Stimulated activated CD8-positive, alpha-beta memory T cell treated with anti-CD3 and anti-CD28 coated beads, Interleukin-4, amount 100 ng/mL, for 48 hours (primary cell): Measurements from ENCODE around the gene OSBPL9.

Experiments used
- DNase-seq: peaks from one replicate; pipeline ENCODE4 v3.0.0-alpha.2; 2020

Gene OSBPL9

DNA sequence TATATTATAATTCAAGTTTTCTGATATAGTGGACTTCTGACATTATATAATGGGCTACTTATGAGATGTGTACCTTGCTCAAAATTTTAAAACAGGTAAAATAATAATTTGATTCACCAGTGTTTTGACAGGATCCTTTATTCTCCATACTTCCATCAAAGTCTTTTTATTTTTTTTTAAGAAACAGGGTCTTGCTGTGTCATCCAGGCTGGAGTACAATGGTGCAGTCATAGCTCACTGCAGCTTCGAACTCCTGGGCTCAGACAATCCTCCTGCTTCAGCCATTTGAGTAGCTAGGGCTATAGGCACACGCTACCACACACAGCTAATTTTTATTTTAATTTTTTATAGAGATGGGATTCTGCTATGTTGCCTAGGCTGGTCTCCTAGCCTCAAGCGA, 132.3 kb downstream of the OSBPL9 start:
- DNase-seq: no peak

DNA sequence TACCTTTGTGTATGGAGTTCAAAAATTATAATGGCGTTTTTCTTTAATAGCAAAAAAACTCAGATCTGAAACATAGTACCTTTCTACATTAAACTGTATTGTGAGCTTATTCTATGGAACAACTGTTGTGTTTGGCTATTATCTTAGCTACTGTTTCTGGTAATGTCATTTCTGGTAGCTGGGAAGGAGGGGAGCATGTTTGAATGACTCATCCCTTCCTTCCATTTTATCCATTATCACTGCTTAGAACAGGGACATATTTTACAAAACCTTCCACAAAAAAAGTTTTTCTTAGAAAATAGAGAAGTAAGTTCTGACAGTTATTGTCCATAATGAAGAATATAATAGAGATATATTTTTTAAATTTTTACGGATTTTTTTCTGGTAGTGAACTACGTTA, 133.3 kb downstream of the OSBPL9 start:
- DNase-seq: no peak

DNA sequence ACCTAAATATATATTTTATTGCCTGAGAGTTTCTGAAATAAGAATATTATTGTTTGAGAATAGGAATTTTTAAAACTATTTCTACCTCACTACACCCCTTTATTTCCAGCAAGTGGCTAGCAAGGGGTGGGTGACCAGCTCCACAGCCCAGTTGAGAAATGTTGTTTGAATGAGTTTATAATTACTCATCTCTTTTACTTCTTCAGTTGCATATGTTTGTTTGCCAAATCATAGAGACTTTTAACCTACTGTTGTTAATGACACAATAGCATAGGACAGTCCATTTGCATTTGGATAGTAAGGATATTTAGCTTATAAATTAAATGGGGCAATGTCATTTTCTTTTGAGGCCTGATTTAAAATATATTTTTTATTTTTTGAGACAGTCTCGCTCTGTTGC, 133.8 kb downstream of the OSBPL9 start:
- DNase-seq: no peak

DNA sequence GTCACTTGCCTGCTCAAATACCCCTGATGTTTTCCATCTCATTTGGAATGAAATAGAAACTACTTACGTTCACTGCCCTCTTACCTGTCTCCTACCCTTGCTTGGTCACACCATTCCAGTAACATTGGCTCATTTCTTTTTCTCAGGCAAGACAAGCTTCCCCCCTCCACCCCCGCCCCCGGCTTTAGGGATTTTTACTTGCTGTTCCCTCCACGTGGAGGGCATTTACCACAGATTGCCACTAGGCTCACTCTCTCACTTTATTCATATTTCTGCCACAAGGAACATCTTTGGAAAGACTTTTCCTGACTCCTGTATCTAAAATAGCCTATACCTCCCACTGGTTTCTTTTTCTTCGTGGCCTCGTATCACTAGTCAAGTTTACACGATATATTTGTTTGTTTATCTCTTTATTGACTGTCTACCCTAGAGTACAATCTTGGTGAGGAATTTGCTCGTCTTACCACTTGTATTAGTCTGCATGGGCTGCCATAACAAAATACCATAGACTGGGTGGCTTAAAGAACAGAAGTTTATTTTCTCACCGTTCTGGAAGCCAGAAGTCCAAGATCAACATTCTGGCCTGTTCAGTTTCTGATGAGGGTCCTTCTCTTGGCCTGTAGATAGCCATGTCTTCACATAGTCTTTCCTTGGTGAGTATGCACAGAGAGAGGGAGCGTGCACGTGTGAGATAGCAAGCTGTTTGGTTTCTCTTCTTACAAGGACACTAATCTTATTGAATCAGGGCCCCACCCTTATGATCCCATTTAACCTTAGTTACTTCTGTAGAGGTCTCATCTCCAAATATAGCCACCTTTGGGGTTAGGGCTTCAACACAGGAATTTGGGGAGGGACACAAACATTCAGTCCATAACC, 135.4 kb downstream of the OSBPL9 start:
- DNase-seq: no peak

DNA sequence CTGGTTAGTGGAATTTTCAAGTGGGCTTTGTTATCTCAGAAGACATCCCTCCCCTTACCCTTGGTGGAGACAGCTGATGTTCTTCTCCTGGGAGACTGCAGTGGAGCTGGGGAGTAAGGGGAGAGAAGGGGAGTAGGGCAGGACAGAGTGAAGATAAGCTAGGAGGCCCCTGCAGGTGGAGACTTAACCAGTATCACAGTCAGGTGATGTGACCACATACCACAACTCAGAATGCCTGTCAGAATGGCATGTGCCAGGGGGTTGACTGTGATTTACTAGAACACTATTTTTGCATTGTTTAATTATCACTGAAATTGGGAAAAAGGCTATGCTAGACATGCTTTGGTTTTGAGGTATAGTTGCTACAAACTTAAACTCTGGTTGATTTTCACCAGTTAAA, 137.1 kb downstream of the OSBPL9 start:
- DNase-seq: no peak

GRCh38 chr1:51754666-51755065, 137.8 kb downstream of the OSBPL9 start:
- DNase-seq: no peak

DNA sequence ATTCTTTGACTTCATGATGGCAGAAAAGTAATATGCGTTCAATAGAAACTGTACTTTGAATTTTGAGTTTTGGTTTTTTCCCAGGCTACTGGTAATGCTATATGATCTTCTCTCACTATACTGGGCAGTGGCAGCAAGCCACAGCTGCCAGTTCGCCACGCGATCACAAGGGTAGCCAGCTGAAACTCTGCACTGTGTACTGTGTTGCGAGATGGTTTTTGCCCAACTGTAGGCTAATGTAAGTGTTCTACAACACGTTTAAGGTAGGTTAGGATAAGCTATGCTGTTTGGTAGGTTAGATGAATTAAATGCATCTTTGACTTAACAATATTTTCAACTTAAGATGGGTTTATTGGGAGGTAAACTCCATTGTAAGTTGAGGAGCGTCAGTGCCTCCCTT, 138.5 kb downstream of the OSBPL9 start:
- no peak for DNase-seq

DNA sequence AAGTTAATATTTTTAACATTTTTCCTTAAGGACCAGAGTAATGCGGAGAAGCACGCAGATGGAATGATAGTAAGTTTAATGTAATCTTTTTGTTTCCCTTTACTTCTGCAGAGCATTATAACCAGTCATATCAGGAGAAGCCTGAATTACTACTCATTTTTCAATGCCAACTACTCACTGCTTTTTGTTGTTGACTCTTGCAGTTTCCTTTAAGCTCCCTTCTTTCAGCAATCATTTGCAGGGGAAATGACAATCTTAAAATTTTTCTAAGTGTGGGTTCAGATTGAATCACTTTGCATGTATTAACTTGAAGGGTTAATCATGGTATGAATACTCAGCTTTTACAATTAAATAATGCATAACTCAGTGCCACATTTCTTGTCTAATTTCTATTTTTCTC, 139.4 kb downstream of the OSBPL9 start:
- no peak for DNase-seq

- no peak for DNase-seq
These were observed 141.4 kb downstream of the OSBPL9 start for GRCh38 chr1:51758310-51758709.

DNA sequence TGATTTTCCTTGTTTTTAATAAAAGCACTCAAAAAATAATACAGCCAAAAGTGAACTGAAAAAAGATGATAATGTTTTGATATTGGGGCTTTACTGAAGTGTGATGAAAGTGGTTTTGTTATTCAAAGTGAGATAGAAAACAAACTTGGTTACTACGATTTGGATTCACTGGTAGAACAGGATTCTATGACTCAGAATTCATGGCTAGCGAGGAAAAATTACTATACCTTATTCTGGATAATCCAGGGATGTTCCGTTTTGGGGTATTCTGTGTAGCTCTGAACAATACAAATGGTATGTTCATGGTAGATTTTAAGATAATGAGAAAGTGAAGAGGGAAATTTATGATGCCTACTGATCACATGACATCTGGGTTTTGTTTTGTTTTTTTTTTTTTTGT, 144.0 kb downstream of the OSBPL9 start:
- no peak for DNase-seq

GRCh38 chr1:51761351-51761750, 144.5 kb downstream of the OSBPL9 start:
- no peak for DNase-seq

DNA sequence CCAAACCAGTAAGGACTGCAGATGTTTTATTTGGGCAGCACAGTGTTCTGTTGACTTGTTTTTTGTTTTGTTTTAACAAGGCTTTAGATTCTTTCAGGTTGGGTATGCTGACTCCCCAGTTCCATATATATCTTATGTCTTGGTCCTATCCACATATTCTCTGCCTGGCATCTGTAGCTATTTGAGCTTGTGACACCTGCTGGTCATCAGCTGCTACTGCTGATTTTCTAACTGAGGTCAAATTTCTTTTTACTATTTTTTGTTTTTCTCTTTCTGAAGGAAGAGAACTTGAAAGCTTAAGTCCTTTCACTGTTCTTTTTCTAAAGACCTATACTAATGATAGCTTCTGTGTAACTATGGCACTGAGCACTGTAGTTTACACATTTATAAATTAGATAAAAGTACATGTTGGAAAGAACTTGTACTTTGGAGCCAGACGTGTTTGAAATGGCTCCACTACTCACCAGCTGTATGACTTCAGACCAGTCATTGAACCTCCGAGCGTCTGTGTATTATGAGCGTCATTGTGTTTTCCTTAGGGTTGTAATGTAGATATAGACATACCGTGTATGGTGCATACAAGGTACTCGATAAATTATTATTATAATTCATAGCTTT, 152.2 kb downstream of the OSBPL9 start:
- DNase-seq: no peak

GRCh38 chr1:51776408-51776807, 159.5 kb downstream of the OSBPL9 start:
- no peak for DNase-seq

- DNase-seq: no peak
These were observed 164.0 kb downstream of the OSBPL9 start for GRCh38 chr1:51780927-51781326.

- no peak for DNase-seq
These were observed 168.1 kb downstream of the OSBPL9 start for GRCh38 chr1:51784997-51785421.

DNA sequence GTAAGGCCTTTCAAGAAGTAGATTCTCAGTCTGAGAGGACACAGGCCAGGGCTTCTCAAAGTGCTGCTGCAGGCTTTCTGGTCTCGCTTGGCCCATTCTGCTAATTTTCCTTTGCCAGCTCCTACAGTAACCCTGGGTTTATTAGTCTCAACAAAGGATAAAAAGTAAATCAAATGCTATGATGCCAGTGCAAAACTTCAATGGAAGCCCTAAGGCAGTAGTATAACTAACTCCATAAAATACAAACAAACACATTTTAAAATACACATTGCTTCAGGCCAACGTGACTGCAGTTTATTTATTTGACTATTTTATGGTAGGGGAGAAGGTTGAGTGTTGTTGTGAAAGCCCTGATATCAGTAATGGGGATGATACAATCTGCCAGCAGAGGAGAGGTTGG, 172.0 kb downstream of the OSBPL9 start:
- DNase-seq: no peak

- no peak for DNase-seq
These were observed 172.4 kb downstream of the OSBPL9 start for GRCh38 chr1:51789342-51789741.

DNA sequence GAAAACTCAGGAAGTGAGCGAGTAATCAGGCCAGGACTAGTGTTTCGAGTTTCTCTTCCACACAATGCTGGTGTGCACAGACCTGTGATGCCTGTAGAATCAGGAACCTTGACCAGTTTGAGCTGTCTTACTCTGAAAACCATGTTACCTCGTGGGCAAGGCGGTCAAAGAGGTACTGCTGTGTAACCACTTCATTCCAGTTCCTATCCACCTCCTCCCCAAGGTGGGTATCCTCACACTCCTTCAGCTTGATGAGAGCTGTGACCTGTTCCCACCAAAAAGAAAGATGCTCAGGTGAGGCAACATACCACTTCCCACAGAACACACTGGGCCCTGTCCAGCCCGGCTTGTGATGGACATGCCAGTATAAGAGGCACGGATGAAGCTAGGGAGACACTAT, 173.5 kb downstream of the OSBPL9 start:
- DNase-seq: no peak

DNA sequence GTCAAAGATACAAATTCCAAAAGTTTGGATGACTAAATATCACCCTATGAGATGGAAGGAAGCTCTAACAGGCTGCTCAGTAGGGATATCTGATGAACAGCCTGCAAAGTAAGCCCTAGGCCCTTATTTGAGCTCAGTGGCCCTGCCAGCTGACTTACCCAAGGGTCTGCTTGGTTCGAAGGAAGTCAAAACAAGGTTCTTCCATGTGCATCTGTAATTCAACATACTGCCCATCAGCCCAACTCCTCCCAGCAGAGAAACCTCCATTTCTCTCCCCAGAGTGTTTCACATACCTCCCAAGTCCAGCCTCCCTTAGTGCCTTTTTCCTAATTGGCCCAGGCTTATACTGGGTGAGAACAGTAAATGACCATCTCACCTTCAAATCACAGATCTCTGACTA, 175.0 kb downstream of the OSBPL9 start:
- no peak for DNase-seq

GRCh38 chr1:51792864-51793263, 176.0 kb downstream of the OSBPL9 start:
- no peak for DNase-seq

GRCh38 chr1:51794260-51794659, 177.4 kb downstream of the OSBPL9 start:
- DNase-seq: no peak

- DNase-seq: no peak
These were observed 178.0 kb downstream of the OSBPL9 start for GRCh38 chr1:51794868-51795267.

DNA sequence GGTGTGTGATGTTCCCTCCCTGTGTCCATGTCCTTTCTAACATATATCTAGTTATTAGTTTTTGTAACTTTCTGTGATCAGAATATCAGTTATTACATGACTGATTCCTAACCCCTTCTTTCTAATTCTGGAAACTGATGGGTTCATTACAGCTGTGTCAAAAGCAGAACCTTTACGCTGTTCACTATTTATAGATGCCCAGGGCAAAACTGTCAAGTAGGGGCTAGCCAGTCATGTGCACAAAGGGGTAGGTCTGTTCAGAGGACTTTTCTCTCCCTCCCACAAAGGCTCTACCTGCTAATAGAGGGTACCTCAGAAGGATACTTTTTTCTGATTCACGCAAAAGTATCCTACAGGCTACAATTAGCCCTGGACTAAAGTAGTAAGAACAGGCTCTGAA, 182.5 kb downstream of the OSBPL9 start:
- DNase-seq: no peak

GRCh38 chr1:51814513-51814912, 197.6 kb downstream of the OSBPL9 start:
- no peak for DNase-seq

DNA sequence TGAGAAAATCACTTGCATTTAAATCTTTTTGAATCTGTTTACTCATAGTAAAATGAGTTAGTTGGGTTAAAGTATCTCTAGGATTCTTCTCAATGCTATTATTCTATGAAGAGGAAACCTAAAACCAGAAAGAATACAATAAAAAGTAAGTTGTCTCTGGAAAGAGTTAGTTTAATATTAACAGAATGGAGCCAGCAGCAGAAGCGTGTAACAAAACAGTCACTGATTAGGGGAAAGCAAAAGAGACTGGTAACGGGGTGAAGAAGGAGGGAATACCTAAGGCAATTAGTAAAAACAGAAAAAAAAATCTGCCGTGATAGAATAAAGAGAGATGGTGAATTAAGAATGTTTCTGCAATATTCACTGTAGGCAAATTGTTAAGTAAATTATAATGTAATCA, 201.6 kb downstream of the OSBPL9 start:
- DNase-seq: no peak
